UCSD-AML1 (cell line): Measurements from ENCODE around the gene FOXK1.
A peak's percentile ranks its signal among the peaks of the same experiment; 100 is the strongest.

Experiments used
- DNase-seq: peaks from one replicate; lab custom pipeline; 2025; ENCODE audit not compliant: unreplicated experiment; lab: John Stamatoyannopoulos, UW

FOXK1 gene

DNA sequence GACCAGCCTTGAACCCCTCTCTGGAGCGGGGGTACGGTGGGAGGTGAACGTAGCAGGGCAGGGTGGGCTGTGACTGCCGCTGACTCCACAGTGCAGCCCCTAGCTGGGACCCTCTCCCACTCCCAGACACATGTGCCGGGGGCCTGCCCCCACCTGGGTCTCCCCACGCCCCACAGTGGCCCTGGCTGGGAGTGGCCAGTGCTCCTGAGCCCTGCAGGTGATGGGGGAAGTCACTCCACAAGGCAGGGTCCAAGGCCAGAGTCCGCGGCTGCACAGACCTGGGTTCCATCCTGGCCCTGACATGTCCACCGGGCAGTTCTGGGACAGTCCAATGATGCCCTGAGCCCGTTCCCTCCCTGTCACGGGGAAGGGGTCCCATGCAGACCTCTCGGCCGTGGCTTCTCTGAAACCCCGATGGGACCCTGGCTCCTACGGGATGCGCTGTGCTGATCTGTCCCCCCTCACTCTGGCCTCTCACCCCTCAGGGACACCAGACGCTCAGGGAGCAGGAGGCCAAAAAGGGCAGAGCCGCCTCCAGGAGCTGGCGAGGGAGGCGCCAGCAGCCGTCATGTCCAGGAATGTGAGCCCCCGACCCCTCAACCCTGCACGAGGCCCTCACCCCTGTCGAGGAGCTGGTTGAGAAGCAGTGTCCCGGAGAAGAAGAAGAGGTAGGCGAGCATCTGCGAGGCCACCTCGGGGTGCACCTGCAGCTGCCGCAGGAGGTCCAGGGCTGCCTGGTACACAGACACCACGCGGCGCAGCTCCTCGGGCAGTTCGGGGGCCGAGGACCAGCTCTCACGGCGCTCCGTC lies 133.7 kb downstream of the FOXK1 start:
- DNase-seq: peak; percentile 10

DNA sequence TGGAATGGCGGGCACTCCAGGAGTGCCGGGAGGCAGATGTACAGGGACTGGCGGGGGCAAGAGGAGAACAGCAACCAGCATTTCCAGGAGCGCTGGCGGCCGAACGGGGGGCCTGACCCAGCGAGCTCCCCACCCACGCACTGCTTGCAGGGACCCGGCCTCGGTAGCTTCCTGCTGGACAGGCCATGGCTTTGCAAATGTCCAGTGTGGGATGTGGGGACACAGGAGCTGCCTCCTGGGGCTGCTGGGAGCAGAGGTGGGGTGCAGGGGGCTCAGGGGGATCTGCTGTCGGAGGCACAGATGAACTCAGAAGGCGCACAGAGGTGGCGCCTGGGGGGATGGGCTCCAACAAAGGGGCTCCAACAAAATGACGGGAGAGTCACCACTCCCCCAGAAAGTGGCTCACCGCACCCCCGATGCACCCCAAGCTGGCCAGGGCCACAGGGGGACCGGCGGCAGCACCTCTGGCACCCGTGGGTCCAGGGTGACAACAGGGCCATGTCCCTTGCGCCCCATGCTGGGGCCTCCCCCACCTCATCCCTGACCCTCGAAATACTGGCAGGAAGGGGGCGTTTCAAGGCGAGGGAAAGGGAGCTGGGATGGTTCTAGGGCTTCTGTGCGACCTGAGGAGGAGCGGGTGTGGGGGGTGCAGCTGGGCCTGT lies 134.5 kb downstream of the FOXK1 start:
- DNase-seq: no peak

DNA sequence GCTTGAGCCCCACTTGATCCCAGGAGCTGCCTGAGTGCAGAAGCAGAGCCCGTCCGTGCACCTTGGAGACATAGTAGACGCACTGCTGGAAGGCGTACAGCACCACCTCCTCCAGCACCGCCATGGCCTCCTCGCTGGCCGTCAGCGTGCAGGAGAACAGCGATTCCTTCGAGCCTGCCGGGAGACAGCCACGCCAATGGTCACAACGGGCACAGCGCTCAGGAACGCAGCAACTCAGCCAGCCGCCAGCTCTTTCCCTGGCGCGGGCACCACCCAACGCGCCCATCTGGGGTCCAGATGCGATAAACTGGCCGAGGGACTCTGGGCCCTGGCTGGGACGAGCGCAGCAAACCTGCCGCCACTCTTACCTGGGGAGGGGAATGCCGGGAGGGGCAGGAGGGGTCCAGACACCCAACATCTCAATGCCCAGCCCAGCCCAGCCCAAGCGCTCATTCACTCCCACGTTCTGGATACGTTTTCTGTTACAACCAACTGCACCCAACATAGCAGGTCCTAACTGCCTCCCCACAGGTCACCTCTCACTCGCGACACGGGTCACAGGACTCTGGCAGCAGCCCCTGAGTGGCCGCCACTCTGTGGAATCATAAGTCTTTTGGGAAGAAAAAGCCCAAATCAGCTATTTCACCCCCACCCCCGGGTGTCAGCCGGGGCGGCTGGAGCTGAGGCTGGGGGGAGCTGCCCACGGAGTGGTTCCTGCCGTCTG lies 135.2 kb downstream of the FOXK1 start:
- no peak for DNase-seq

DNA sequence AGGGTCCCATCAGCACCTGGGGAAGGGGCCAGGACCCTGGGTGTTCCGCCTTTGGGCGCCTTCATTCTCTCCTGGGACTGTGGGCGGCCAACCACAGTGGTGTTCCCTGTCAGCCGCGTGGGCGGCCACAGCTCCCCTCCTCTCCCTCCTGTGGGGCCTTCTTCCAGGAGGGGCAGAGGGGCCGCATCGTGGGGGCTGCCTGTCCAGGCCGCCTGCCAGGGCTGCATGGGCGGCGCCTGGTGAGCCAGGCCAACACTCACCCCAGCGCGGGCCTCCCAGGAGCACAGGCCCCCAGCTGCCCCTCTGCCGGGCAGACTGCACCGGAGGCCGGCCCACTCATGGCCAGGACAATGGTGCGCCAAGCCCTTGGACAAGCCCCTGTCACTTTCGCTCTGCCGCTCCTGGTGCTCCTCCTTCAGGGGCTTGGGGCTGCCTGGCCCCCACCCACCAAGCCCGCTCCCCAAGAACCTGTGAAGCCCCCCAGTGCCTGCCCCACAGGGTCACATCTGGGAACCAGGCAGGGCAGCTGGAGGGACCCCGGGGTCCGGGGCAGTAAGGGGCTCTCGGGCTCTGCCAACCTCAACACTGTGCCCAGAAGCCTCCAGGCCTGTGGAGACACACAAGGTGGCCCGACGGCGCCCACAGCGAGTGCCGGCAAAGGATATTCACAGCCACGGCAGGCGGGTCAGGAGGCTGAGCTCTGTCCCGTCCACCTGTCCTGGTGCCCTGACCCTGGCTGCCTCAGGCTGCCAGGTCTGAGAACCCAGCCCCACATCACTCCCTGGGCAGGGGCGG lies 136.1 kb downstream of the FOXK1 start:
- no peak for DNase-seq

DNA sequence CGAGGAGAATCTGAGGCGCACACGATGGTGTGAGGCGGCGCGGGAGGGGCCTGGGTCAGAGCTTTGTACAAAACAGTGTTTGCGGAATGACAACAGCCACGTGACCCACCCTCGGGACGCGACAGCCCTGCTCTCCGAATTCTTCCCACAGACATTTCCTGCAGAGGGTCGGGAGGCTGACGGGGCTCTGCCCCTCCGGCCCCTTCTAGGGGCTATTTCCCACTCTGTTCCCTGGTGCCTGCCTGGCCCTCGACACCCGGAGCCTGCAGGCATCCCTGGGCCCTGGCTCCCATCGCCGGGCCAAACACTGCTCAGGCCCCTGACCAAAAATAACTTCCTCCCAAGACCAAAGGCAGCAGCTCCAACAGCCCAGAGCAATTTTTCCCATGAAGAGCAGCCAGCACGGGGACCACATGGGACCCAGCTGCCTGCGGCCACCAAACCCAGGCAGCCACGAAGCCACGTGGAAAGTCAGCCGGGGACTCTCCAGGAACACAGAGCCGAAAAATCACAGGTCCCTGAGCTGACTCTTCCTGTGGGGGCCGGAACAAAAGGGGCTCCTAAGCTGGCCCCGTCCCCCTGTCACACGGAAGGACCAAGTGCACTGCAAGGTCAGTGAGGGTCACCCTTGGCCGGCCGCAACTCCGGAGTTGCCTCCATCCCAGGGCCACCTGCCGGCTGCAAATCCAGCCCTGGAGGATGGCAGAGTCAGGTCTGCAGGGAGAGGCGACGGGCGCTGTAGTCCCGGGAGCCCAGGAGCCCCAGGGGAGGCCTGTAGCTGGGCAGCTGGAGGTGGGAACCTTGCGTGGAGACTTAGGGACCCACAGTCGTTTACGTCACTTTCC lies 137.7 kb downstream of the FOXK1 start:
- DNase-seq: no peak

DNA sequence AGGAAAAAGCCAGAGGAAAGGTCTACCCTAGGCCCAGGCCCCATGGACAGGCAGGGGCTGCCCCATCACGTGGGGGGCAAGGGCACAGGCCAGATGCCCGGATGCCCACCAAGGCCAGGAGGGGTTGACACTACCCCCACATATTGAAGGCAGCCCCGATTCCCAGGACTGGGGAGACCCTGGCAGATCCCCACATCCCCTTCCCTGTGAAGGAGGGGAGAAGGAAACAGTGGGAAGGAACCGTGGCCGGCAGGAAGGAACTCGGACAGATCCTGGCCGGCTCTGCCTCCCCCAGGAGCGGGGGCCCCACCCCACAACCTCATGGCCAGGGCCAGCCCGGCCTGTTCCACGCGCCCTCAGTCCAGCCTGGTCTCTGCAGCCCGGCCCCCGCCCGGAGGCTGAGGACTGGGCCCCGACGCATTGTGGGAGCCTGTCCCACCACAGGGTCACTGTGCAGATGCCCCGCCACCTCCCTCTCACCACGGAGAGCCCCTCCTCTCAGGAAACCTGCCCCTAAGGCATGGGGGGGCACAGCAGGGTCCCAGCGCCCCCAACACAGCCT lies 138.4 kb downstream of the FOXK1 start:
- DNase-seq: no peak
